Activated B cell treated with CpG ODN at 0.5 μM for 24 hours (primary cell): ENCODE measurements around the gene ARHGAP12. TPM values are rescaled to one million over a fixed set of nuclear protein-coding genes. Genes with fewer than 3 reads are reported as not detected.

Source experiments
- ATAC-seq: fragments of 200-7000 bp; cut with Tn5 transposase; one replicate; pipeline ENCODE4 v1.10.0; 2021; ENCODE audit warnings: low read depth, mild to moderate bottlenecking, moderate library complexity
- CTCF ChIA-PET: fragments of 350-600 bp; sonication (Branson Sonifier 250); formaldehyde crosslinking; loops from one replicate; lab custom pipeline; 2021; ENCODE audit warnings: antibody characterized with exemption; lab: Charles Lee
- POLR2A ChIA-PET: fragments of 350-600 bp; sonication (Branson Sonifier 250); formaldehyde crosslinking; loops from one replicate; lab custom pipeline; 2021; ENCODE audit warnings: antibody characterized with exemption; lab: Charles Lee
- DNase-seq: peaks from one replicate; pipeline ENCODE4 v3.0.0; 2022
- H3K27ac Mint-ChIP-seq: one replicate; pipeline ENCODE4 v1.8.0; 2020; ENCODE audit warnings: mixed read lengths
- H3K27me3 Mint-ChIP-seq: one replicate; pipeline ENCODE4 v1.8.0; 2021; ENCODE audit warnings: mixed read lengths
- H3K36me3 Mint-ChIP-seq: one replicate; pipeline ENCODE4 v1.8.0; 2021; ENCODE audit warnings: low read depth, mixed read lengths
- H3K4me1 Mint-ChIP-seq: one replicate; pipeline ENCODE4 v1.8.0; 2021; ENCODE audit warnings: mixed read lengths
- H3K4me3 Mint-ChIP-seq: one replicate; pipeline ENCODE4 v1.8.0; 2020; ENCODE audit warnings: mild to moderate bottlenecking, mixed read lengths
- H3K9me3 Mint-ChIP-seq: one replicate; pipeline ENCODE4 v1.8.0; 2020; ENCODE audit warnings: mixed read lengths
- CTCF ChIP-seq: fragments of 200-600 bp; IDR thresholded peaks from one replicate; pipeline ENCODE4 v1.8.0; 2022; ENCODE audit warnings: antibody characterized with exemption, mild to moderate bottlenecking
- intact Hi-C: fragments of 100-400 bp; cut with micrococcal nuclease; formaldehyde crosslinking; loops from one replicate; pipeline ENCODE4 v1.15.1; 2024
- total RNA-seq: library from RNA; stranded (reverse); gene quantifications from 2 replicates; pipeline ENCODE4 v1.2.3, GENCODE V29; 2022

The ARHGAP12 gene
- total RNA-seq, 1 donor from 2014 or later, result 23.2 TPM

GRCh38 chr10:31954410-31955191 lies 26.0 kb upstream of the ARHGAP12 start:
- ATAC-seq (no peak), DNase-seq (no peak)
- intact Hi-C loops, result loop anchor here (5.0 kb wide), 1 partner anchor 38 kb away; no protein-coding TSS in a partner anchor
- Mint-ChIP-seq H3K4me1 (no peaks in the 10 kb centered on the region), H3K36me3 (no peaks in the 10 kb centered on the region), H3K9me3 (peaks cover 14% of the 10 kb centered on the region), H3K4me3 (no peak overlapping the region), H3K27ac (no peak overlapping the region), H3K27me3 (no peaks in the 10 kb centered on the region)
- TF ChIP-seq CTCF, result no peak
- CTCF ChIA-PET, result no interaction called here
- POLR2A ChIA-PET, result no interaction called here

- CTCF ChIA-PET, result no interaction called here
- H3K27me3 Mint-ChIP-seq, result no peaks in the 10 kb centered on the region
- H3K27ac Mint-ChIP-seq, result no peak overlapping the region
- no peak for DNase-seq
- POLR2A ChIA-PET, result no interaction called here
- no peak overlapping the region for H3K4me3 Mint-ChIP-seq
- H3K4me1 Mint-ChIP-seq, result no peaks in the 10 kb centered on the region
- intact Hi-C loops, result no loop called here
- peaks cover 14% of the 10 kb centered on the region for H3K9me3 Mint-ChIP-seq
- ATAC-seq, result no peak
- H3K36me3 Mint-ChIP-seq, result no peaks in the 10 kb centered on the region
- TF ChIP-seq CTCF, result no peak
These were observed 24.8 kb upstream of the ARHGAP12 start for GRCh38 chr10:31953480-31953879.

- H3K27me3 Mint-ChIP-seq, result no peaks in the 10 kb centered on the region
- no peaks in the 10 kb centered on the region for H3K36me3 Mint-ChIP-seq
- ATAC-seq (no peak), DNase-seq (no peak)
- CTCF ChIA-PET, result interaction anchor here (1.6 kb wide), 1 partner anchor 17 kb away, joined by 4 read pairs; no protein-coding TSS in a partner anchor
- no peak overlapping the region for H3K27ac Mint-ChIP-seq
- no peak overlapping the region for H3K4me3 Mint-ChIP-seq
- TF ChIP-seq CTCF, result no peak
- H3K9me3 Mint-ChIP-seq, result peaks cover 14% of the 10 kb centered on the region
- POLR2A ChIA-PET, result no interaction called here
- H3K4me1 Mint-ChIP-seq, result no peaks in the 10 kb centered on the region
- intact Hi-C loops, result no loop called here
These were observed 24.4 kb upstream of the ARHGAP12 start for GRCh38 chr10:31953080-31953479.

GRCh38 chr10:31952066-31952465 lies 23.4 kb upstream of the ARHGAP12 start:
- DNase-seq (no peak), ATAC-seq (no peak)
- Mint-ChIP-seq H3K27ac (no peak overlapping the region), H3K4me3 (no peak overlapping the region), H3K9me3 (peaks cover 14% of the 10 kb centered on the region), H3K27me3 (no peaks in the 10 kb centered on the region), H3K36me3 (no peaks in the 10 kb centered on the region), H3K4me1 (no peaks in the 10 kb centered on the region)
- CTCF ChIA-PET, result interaction anchor here (1.6 kb wide), 1 partner anchor 16 kb away, joined by 4 read pairs; no protein-coding TSS in a partner anchor
- intact Hi-C loops, result no loop called here
- TF ChIP-seq CTCF, result no peak
- POLR2A ChIA-PET, result no interaction called here

- intact Hi-C loops, result no loop called here
- DNase-seq (no peak), ATAC-seq (no peak)
- Mint-ChIP-seq H3K36me3 (no peaks in the 10 kb centered on the region), H3K9me3 (peaks cover 9% of the 10 kb centered on the region), H3K27ac (no peak overlapping the region), H3K4me1 (peaks cover 4% of the 10 kb centered on the region), H3K27me3 (no peaks in the 10 kb centered on the region), H3K4me3 (no peak overlapping the region)
- no peak for TF ChIP-seq CTCF
- ChIA-PET CTCF (interaction anchor here (0.6 kb wide), 1 partner anchor 307 kb away, joined by 4 read pairs; no protein-coding TSS in a partner anchor), POLR2A (no interaction called here)
These were observed 20.6 kb upstream of the ARHGAP12 start for GRCh38 chr10:31949266-31949665.
